Stimulated activated CD8-positive, alpha-beta memory T cell treated with anti-CD3 and anti-CD28 coated beads, Interleukin-15, amount 100 ng/mL, for 1 hour (primary cell): Measurements from ENCODE around the gene OR2T6.
"Not testable (repeated sequence)": the region's sequence is repeated elsewhere in the genome, so short reads cannot be mapped to it uniquely, and the experiment has no call there.

Experiments
- DNase-seq: peaks from one replicate; pipeline ENCODE4 v3.0.0-alpha.2; 2020; ENCODE audit warnings: low read depth

OR2T6 gene

GRCh38 chr1:248433811-248434415 lies 58.4 kb downstream of the OR2T6 start:
- not testable (repeated sequence) for DNase-seq

DNA sequence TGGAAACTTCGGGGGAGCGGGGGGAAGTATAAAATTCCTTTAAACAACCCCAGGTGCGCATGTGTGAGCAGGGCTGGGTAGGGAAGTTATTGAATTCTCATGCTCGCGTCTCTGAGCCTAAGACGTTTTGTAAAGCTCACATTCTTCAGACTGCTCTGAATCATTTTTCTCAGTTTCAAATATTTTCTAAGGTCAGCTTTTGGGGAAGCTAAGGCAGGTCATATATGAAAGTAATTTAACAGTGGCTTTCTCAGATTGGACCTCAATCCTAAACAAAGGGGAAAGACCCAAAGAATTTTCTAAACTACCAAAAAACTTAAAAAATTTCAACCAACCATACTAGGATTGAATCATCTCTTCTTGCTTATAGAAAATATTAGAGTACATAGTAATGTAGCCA lies 59.4 kb downstream of the OR2T6 start:
- not testable (repeated sequence) for DNase-seq

DNA sequence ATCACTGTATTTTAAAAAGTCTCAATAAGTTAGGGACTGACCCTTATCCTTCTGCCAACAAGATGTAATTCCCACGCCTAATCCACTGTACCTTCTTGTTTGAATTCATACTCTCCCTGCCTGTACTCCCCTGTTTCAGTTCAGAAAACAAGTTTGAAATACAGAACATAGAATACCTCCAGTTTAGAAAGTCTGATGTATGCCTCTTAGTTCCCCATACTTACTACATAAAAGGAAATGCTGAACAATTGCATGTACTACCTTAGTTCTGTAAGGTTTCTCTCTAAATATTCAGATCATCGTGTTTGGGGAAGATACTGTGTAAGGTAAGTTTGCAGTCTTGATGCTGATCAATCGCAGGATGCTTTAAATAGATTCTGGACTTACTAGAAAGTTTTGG lies 60.8 kb downstream of the OR2T6 start:
- DNase-seq: not testable (repeated sequence)

GRCh38 chr1:248438668-248439067 lies 63.1 kb downstream of the OR2T6 start:
- DNase-seq: not testable (repeated sequence)

DNA sequence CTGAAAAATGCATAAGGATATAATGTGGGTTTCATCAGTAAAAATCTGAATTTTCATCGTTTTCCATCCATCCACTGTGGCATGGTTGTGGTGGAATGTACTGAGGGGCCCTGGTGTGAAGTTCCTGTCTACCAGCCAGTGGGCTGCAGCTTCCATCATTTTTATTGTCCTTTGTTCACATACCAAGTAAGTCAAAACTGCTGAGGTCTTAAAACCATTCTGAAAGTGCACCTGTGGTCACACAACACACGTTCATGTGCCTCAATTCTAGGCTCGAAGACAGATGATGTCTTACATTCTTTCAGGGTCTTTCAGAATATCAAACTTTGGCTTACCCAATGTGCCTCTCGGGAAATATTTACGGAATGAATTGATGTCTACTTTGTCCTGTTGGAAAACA lies 63.7 kb downstream of the OR2T6 start:
- not testable (repeated sequence) for DNase-seq
